Suprapubic skin (tissue), 4 donors: ENCODE results near the gene TAF5L.

Source experiments
- CTCF ChIP-seq, 2 donors: fragments of 200-600 bp in 1 of 2; fragments of 450-650 bp in 1 of 2; sonication (generic) in 1 of 2; IDR thresholded peaks; one replicate each; pipeline ENCODE4 v1.5.1; 2016 to 2019; ENCODE audit warnings: antibody characterized with exemption in 2 of 2, mild to moderate bottlenecking in 1 of 2, moderate library complexity in 1 of 2
- POLR2A ChIP-seq, 2 donors: fragments of 450-650 bp; IDR thresholded peaks; one replicate each; pipeline ENCODE4 v1.6.1; 2017; ENCODE audit warnings: antibody characterized with exemption in 2 of 2, mild to moderate bottlenecking in 2 of 2, moderate library complexity in 2 of 2
- POLR2AphosphoS5 ChIP-seq, 3 donors: sonication (generic); formaldehyde crosslinking; IDR thresholded peaks; one replicate each; pipeline ENCODE4 v1.6.1; 2017; ENCODE audit warnings: antibody characterized with exemption in 3 of 3

DNA sequence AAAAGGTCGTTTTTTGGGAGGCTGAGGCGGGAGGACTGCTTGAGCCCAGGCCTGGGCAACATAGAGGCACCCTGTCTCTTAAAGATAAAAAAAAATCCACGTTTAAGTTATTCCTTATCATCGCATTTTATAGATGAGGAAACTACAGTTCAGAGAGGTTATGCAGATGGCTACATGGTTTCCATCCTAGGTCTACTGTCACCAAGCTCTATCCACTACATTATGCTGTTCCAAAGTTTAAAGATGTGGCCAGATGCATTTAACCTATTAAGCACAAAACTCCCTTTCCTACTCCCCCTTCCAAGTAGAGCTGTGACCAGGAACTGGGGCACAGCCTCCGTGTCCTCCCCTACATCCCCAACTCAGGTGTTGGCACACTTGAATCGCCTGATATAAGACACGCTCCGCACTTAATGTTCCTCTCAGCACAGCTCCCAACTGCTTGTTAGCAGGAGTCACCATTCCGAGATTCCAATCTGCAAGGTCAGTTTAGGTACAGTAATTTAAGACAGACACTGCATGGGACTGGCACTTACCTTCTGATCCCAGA is 1.3 kb downstream of the TAF5L start:
- TF ChIP-seq POLR2A (IDR thresholded peaks at IDR 0.05) = no peak
- TF ChIP-seq CTCF (IDR thresholded peaks at IDR 0.05) = no peak
- TF ChIP-seq POLR2AphosphoS5 (IDR thresholded peaks at IDR 0.05) = no peak
